H1 (cell line): Measurements from ENCODE around the gene FKRP.

Experiments
- ATF2 ChIP-seq: IDR thresholded peaks from 2 replicates; pipeline ENCODE4 v1.6.1; 2012; ENCODE audit warnings: low read length, inconsistent platforms
- ATF3 ChIP-seq: IDR thresholded peaks from 2 replicates; pipeline ENCODE4 v1.6.1; 2011; ENCODE audit warnings: low read depth, mild to moderate bottlenecking, low read length; ENCODE audit not compliant: insufficient read depth
- CHD1 ChIP-seq: IDR thresholded peaks from 2 replicates; pipeline ENCODE4 v1.6.1; 2012; ENCODE audit warnings: low read depth, low read length, improper control_type of control experiment
- CHD2 ChIP-seq: IDR thresholded peaks from 2 replicates; pipeline ENCODE4 v1.6.1; 2012; ENCODE audit warnings: low read length, improper control_type of control experiment
- CTCF ChIP-seq, 3 experiments: IDR thresholded peaks; 1 replicate in 2 of 3; 2 replicates in 1 of 3; pipeline versions ENCODE4 v1.5.1 to v1.6.1; 2011; ENCODE audit warnings: low read length in 3 of 3, mild to moderate bottlenecking in 3 of 3, inconsistent platforms in 2 of 3, low read depth in 1 of 3, moderate library complexity in 1 of 3; ENCODE audit not compliant: insufficient read depth in 1 of 3; ENCODE audit errors: control extremely low read depth in 1 of 3
- POLR2AphosphoS5 ChIP-seq: IDR thresholded peaks from 2 replicates; pipeline ENCODE4 v1.6.1; 2011; ENCODE audit warnings: low read depth, low read length
- TEAD4 ChIP-seq: IDR thresholded peaks from 2 replicates; pipeline ENCODE4 v1.6.1; 2012; ENCODE audit warnings: low read depth, low read length, inconsistent platforms, mixed read lengths

- TF ChIP-seq CHD2 (no peak), POLR2AphosphoS5 (no peak), TEAD4 (no peak), CHD1 (no peak), ATF2 (no peak), CTCF (IDR thresholded peaks at IDR 0.05; ENCODE audit: control extremely low read depth in 1 of 3, insufficient read depth in 1 of 3, low read depth in 1 of 3, low read length in 3 of 3) (no peak), ATF3 (no peak)
Observed at GRCh38 chr19:46787040-46787330, 41.1 kb downstream of the FKRP start.
